IPS-11a (cell line): ENCODE measurements around the gene GSTT2B.
"Not testable (repeated sequence)": the region's sequence is repeated elsewhere in the genome, so short reads cannot be mapped to it uniquely, and the experiment has no call there.

ENCODE experiments used
- H3K4me3 ChIP-seq: one replicate; pipeline ENCODE4 v1.5.1; 2013; ENCODE audit warnings: low read depth, low read length, control low read depth

GSTT2B gene, protein sequence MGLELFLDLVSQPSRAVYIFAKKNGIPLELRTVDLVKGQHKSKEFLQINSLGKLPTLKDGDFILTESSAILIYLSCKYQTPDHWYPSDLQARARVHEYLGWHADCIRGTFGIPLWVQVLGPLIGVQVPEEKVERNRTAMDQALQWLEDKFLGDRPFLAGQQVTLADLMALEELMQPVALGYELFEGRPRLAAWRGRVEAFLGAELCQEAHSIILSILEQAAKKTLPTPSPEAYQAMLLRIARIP

DNA sequence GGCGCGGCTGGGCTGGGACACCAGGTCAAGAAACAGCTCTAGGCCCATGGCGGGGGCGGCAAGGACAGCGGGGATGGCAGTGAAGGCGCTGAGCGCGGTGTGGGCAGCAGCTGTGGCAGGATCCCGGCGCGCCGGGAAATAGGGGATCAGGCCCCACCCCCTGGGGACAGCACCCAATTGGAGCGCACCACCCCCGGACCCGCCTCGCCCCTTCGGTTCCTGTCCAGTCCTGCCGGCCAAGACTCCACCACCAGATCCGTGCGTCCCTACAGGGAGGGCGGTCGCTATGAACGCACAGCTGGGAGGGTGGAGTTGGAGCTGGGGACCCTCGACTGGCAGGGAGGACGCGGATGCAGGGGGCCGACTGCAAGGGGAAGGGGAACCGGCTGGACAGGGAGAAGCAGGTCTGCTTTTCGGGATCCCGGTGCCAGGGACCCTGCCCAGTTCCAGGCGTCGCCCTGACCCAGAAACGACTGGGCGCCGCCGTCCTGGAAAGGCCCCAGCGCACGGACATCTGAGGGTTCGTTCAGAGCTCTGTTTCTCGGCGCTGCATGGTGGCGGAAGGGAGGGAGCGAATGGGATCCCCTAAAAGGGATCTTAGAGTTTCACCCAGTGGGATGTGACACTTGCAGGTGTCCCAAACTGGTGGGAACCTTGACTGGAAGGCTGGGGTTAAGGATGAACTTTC, at the start of gene GSTT2B:
Gene GSTT2B (minus strand): TSS at position 112 of the 688 bp plus-strand sequence. CDS start 64 bp downstream, at position 48.
- not testable (repeated sequence) for H3K4me3 ChIP-seq

GRCh38 chr22:24010018-24010391, 49.0 kb upstream of the GSTT2B start:
- H3K4me3 ChIP-seq: no peak overlapping the region

DNA sequence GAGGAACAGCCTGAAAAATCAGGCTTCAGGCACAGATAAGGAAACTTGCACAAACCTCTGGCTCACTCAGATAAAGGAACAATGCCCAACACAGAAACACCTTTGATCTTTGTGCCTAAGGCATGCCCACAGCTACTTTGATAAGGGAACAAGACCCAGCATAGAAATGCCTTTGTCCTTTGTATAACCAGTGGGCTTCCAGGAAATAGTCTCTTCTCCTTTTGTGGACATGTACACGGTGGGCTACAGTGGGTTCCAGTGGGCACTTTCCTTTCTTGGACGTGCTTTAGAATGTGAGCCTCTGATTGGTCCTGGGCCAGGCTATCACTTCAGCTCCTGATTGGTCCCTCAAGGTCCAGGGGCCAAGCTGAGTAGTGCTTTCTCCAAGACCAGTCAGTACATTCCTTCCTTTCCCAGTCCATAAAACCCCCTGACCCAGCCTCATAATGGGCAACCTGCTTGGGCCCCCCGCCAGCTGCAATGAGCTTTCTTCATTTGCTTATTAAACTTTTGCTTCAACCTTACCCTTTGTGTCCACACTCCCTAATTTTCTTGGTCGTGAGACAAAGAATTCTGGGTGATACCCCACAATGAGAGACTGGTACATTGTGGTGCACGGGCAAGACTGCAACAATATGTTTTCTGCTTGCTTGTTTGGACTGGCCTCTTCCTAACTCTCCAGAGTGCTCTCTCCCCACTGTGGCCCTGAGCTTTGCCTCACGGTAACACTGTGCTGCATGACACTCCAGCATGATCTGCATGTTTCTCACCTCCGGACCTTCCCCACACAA, 48.4 kb upstream of the GSTT2B start:
- H3K4me3 ChIP-seq: no peak overlapping the region

GRCh38 chr22:24008381-24009226, 47.6 kb upstream of the GSTT2B start:
- H3K4me3 ChIP-seq: no peak overlapping the region

- no peak overlapping the region for H3K4me3 ChIP-seq
Observed at GRCh38 chr22:24008022-24008283, 47.0 kb upstream of the GSTT2B start.

DNA sequence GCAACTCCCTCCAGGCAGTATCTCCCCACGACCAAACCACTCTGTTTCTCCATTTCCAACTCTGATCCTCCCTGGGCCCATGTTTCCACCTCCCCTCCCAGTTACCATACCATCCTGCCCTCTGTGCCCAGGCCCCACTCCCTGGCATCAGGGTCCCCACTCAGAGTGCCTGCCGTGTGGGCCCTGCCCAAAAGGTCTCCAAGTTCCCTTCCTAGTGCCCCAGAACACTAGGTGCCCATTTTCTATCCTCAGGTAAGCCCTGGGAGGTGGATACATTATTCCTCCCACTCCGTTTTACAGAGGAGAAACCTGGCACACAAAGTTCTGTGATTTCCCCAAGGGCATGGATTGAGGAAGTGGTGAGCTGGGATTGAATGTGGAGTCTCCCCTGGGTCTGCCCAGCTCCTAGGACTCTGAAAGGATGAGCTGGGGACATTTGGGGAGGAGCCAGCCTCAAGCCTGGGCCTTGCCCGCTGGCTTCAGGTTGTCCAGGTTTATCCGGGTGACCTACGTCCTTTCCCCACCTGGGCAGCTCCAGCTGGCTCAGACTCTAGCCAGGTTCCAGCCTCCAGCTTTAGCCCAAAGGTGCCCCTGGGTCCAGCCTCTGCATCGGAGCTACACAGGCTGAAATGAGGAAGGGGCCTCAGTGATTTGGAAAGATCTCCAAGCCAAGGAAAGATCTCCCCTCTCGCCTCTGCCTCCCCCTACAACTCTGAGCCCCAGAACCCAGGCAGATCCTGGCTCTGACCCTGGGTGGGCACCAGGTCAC, 46.4 kb upstream of the GSTT2B start:
- no peak overlapping the region for H3K4me3 ChIP-seq

GRCh38 chr22:24006914-24007214, 45.9 kb upstream of the GSTT2B start:
- H3K4me3 ChIP-seq: no peak overlapping the region

- H3K4me3 ChIP-seq: no peak overlapping the region
Observed at GRCh38 chr22:24006207-24006913, 45.4 kb upstream of the GSTT2B start.

DNA sequence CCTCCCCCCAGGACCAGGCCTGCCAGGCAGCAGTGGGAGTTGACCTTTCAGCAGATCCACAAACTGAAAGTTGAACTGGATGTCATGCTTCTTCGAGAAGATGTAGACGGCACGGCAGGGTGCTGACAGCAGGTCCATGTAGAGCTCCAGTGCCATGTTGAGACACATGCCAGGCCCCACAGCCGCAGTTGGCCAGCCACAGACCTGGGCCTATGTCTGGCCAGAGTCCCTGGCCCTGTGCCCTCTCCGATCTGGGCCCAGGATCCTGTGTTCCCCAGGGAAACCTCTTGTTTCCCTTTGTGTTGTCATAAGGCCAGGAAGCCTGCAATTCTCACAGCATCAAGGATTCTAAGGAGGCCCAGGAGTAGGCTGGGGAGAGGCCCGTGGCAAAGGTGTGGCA, 44.2 kb upstream of the GSTT2B start, which contains the start of gene GSTT4:
Gene GSTT4 (minus strand): TSS at position 253 of the 400 bp plus-strand sequence. CDS start 97 bp downstream, at position 156.
- no peak within 1 kb of the TSS for H3K4me3 ChIP-seq

DNA sequence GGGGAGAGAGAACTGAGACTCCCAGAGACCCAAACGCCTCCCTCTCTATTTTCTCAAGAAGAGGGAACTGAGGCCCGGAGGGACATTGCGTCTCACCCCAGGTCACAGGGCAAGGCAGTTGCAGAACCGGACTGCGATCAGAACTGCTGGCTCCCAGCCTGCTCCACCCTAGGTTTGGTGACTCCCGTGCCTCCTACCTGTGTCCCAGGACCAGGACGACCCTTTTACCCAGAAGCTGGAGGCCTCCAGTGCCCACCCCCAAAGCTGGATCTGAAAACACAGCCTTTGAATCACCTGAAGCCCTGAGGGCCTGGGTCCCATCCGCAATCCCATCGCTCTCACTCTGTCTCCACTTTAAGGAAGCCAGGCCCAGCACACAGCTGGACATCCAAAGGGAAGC, 42.9 kb upstream of the GSTT2B start:
- no peak overlapping the region for H3K4me3 ChIP-seq

- no peak overlapping the region for H3K4me3 ChIP-seq
Observed at GRCh38 chr22:24002851-24003250, 41.9 kb upstream of the GSTT2B start.

GRCh38 chr22:24002272-24002671, 41.3 kb upstream of the GSTT2B start:
- H3K4me3 ChIP-seq: no peak overlapping the region

DNA sequence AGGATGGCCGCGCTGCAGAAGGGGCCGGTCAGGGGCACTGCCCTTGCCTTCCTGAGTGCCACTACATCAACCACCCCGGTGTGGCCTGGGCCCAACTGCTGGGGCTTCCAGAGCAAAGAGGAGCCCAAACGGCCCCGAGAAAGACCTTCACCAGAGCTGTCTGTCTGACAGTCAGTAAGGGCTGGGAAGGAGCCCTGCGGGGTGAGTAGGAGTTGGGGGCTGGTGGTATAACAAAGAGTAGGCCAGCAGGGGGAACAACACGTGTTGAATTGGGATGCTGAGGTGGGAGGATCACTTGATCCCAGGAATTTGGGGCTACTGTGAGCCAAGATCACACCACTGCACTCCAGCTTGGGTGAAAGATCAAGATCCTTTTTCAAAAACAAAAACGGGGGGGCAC, 40.3 kb upstream of the GSTT2B start:
- no peak overlapping the region for H3K4me3 ChIP-seq

- H3K4me3 ChIP-seq: not testable (repeated sequence)
Observed at GRCh38 chr22:23999779-24000178, 38.8 kb upstream of the GSTT2B start.

- H3K4me3 ChIP-seq: no peak overlapping the region
Observed at GRCh38 chr22:23997092-23997491, 36.1 kb upstream of the GSTT2B start.

DNA sequence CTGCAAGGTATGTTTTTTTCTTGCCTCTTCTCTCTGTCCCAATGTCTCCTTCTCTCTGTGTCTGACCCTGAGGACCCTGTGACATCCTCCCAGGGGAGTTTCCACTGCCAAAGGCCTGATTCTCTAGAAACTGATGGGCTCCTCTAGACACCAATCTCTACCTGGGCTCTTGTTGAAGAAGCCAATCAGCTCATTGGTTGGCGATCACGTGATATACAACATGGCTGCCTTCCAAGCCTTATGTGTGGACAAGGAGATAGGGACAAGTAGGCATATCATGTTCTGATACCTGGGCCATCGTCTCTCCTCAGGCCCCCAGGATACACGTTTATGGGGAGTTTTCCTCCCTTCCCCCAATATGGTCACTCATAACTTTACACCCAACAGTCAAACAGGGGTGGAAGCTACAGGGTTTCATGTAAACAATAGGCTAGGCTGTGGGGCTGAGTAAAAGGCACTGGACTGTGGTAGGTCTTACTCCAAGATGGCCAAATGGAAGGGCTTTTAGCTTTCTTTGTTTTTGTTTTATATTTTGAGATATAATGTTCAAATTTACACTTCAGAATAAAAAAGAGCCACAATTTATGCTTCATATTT, 32.7 kb upstream of the GSTT2B start:
- not testable (repeated sequence) for H3K4me3 ChIP-seq

DNA sequence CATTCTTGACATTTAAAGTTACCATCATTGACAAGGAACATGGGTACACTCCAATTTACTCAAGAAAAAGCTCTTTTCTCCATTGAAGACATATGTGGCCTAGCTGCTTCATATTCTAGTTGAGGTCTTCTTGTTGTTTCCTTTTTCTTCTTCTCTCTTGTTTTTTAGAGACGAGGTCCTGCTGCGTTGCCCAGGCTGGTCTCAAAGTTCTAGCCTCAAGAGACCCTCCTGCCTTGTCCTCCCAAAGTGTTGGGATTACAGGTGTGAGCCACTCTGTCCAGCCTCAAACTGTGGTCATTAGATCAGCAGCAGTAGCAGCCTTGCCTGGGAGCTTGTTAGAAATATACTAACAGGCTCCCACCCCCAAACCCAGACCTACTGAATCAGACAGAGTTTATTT, 32.1 kb upstream of the GSTT2B start:
- not testable (repeated sequence) for H3K4me3 ChIP-seq

- H3K4me3 ChIP-seq: not testable (repeated sequence)
Observed at GRCh38 chr22:23989583-23990244, 28.7 kb upstream of the GSTT2B start.

DNA sequence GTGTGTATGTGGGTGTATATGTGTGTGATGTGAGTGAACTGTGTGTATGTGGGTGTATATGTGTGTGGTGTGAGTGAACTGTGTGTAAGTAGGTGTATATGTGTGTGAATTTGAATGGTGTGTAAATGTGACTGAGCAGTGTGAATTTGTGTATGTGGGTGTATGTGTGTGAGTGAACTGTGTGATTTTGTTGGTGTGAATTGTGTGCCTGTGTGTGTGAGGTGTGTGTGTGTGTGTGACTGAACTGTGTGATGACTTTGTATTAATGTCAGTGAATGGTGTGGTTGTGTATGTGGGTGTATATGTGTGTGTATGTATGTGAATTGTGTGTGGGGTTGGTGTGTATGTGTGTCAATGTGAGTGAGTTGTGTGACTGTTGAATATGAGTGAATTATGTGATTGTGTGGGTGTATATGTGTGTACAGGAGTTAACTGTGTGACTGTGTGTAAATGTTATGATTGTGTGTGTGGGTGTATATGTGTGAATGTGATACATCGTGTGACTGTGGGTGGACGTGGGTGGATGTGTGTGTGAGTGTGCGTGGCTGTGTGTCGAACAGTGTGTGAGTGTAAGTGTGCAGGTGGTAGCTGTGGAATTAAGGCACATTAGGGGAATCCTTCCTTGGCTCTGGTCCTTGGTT, 25.7 kb upstream of the GSTT2B start:
- not testable (repeated sequence) for H3K4me3 ChIP-seq
